ENCODE results near the gene KLHL10. TPM values are rescaled to one million over a fixed set of nuclear protein-coding genes. Genes with fewer than 3 reads are reported as not detected.

The KLHL10 gene
- total RNA-seq, 2 experiments from 2014 or later: not detected

- intact Hi-C loops (cut with micrococcal nuclease; ENCODE audit: unreplicated experiment): no loop called here
- no peaks in the 10 kb centered on the region for H3K36me3 ChIP-seq (ENCODE audit: insufficient read depth, low read length)
- H3K9me2 ChIP-seq (ENCODE audit: insufficient read depth, low read length): no peaks in the 10 kb centered on the region
- no peak overlapping the region for H3K27ac ChIP-seq (ENCODE audit: low read depth, low read length, poor library complexity, severe bottlenecking)
- TF ChIP-seq EZH2phosphoT487 (IDR thresholded peaks at IDR 0.05; ENCODE audit: borderline replicate concordance, low read depth, low read length) (no peak), CTCF (conservative IDR thresholded peaks at IDR 0.05; ENCODE audit: low read length) (no peak)
- H3K79me2 ChIP-seq (ENCODE audit: insufficient read depth, low read depth, low read length): no peaks in the 10 kb centered on the region
- ChIA-PET CTCF (ENCODE audit: unreplicated experiment) (interaction anchor here (0.6 kb wide), 1 partner anchor 104 kb away, joined by 4 read pairs; no protein-coding TSS in a partner anchor), POLR2A (no interaction called here)
- no peaks in the 10 kb centered on the region for H3K4me1 ChIP-seq (ENCODE audit: insufficient read depth, low read length, poor library complexity, severe bottlenecking)
- no TSS peak for BruUV-seq (replicated peaks)
- no peak overlapping the region for H3K4me3 ChIP-seq (ENCODE audit: low read depth, low read length, poor library complexity, severe bottlenecking)
- no peak overlapping the region for H2AFZ ChIP-seq (ENCODE audit: low read length)
- DNase-seq (ENCODE audit: low spot score): no peak
- no peaks in the 10 kb centered on the region for H4K20me1 ChIP-seq (ENCODE audit: insufficient read depth, low read length)
- H3K9me3 ChIP-seq (ENCODE audit: low read length): no peaks in the 10 kb centered on the region
- H3K4me2 ChIP-seq (ENCODE audit: low read length): no peak overlapping the region
These were observed 43.7 kb upstream of the KLHL10 start for GRCh38 chr17:41793784-41794539.

- TF ChIP-seq EZH2phosphoT487 (IDR thresholded peaks at IDR 0.05; ENCODE audit: borderline replicate concordance, low read depth, low read length): no peak
- no peak for TF ChIP-seq CTCF (conservative IDR thresholded peaks at IDR 0.05; ENCODE audit: low read length)
- intact Hi-C loops (cut with micrococcal nuclease; ENCODE audit: unreplicated experiment): no loop called here
- H4K20me1 ChIP-seq (ENCODE audit: insufficient read depth, low read length): no peaks in the 10 kb centered on the region
- H3K9me3 ChIP-seq (ENCODE audit: low read length): no peaks in the 10 kb centered on the region
- H3K9me2 ChIP-seq (ENCODE audit: insufficient read depth, low read length): no peaks in the 10 kb centered on the region
- H3K4me3 ChIP-seq (ENCODE audit: low read depth, low read length, poor library complexity, severe bottlenecking): no peak overlapping the region
- no peak overlapping the region for H3K27ac ChIP-seq (ENCODE audit: low read depth, low read length, poor library complexity, severe bottlenecking)
- POLR2A ChIA-PET: no interaction called here
- CTCF ChIA-PET (ENCODE audit: unreplicated experiment): interaction anchor here (0.6 kb wide), 1 partner anchor 105 kb away, joined by 4 read pairs; no protein-coding TSS in a partner anchor
- H3K79me2 ChIP-seq (ENCODE audit: insufficient read depth, low read depth, low read length): no peaks in the 10 kb centered on the region
- no peak for DNase-seq (ENCODE audit: low spot score)
- no peaks in the 10 kb centered on the region for H3K4me1 ChIP-seq (ENCODE audit: insufficient read depth, low read length, poor library complexity, severe bottlenecking)
- no peaks in the 10 kb centered on the region for H3K36me3 ChIP-seq (ENCODE audit: insufficient read depth, low read length)
- no peak overlapping the region for H2AFZ ChIP-seq (ENCODE audit: low read length)
- no peak overlapping the region for H3K4me2 ChIP-seq (ENCODE audit: low read length)
- no TSS peak for BruUV-seq (replicated peaks)
These were observed 43.1 kb upstream of the KLHL10 start for GRCh38 chr17:41794540-41794975.
